HFFc6 (cell line): ENCODE data around the gene NR2C1. TPM values are rescaled to one million over a fixed set of nuclear protein-coding genes. Genes with fewer than 3 reads are reported as not detected.

ENCODE experiments used
- DNase-seq: peaks from one replicate; pipeline ENCODE4 v3.0.0-alpha.2; 2018
- H3K27ac Mint-ChIP-seq: 2 replicates; pipeline ENCODE4 v1.8.0; 2020; ENCODE audit warnings: mild to moderate bottlenecking, mixed read lengths
- H3K27me3 Mint-ChIP-seq: 2 replicates; pipeline ENCODE4 v1.8.0; 2021; ENCODE audit warnings: mild to moderate bottlenecking, moderate library complexity, mixed read lengths; ENCODE audit not compliant: insufficient read depth
- H3K36me3 Mint-ChIP-seq: 2 replicates; pipeline ENCODE4 v1.8.0; 2021; ENCODE audit warnings: low read depth, mixed read lengths
- H3K4me1 Mint-ChIP-seq: 2 replicates; pipeline ENCODE4 v1.8.0; 2020; ENCODE audit warnings: low read depth, mixed read lengths
- H3K4me3 Mint-ChIP-seq: 2 replicates; pipeline ENCODE4 v1.8.0; 2020; ENCODE audit warnings: mild to moderate bottlenecking, moderate library complexity, mixed read lengths
- H3K9me3 Mint-ChIP-seq: 2 replicates; pipeline ENCODE4 v1.8.0; 2020; ENCODE audit warnings: mild to moderate bottlenecking, mixed read lengths
- total RNA-seq, 6 experiments: library from RNA; stranded (reverse); fragmentation: NEBNext Ultra II Directional; extraction: Animal tissue kit (Norgen Biotek cat#: 25700); gene quantifications; 2 replicates in 1 of 6; 3 replicates in 5 of 6; pipeline ENCODE4 v1.2.3, GENCODE V29; 2021
- TF ChIP-seq, protein P1 (sequence below): fragments of 200-600 bp; sonication (generic); IDR thresholded peaks from 2 replicates; pipeline ENCODE4 v1.5.0; 2021; ENCODE audit warnings: antibody characterized with exemption, mild to moderate bottlenecking

The NR2C1 gene
- total RNA-seq, 6 experiments from 2014 or later = 15.3 to 25.8 (median 19.7) TPM

DNA sequence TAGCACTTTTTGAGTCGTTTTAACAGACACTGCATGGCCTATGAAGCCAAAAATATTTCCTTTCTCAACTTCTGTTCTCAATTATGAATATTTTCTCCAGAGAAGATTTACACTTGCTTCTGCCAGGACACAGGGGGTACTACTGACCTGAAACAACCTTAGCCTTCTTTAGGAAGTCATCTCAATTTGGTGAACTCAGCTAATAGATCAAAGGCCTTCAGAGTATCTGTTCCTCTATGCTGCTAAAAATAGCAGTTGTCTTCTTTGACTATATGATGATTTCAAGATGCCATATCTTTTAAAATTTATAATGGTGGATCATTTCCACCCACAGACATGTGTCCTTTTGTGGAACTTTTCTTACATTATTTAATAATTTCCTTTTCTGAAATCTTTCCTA is 55.9 kb downstream of the NR2C1 start:
- TF ChIP-seq, protein P1, sequence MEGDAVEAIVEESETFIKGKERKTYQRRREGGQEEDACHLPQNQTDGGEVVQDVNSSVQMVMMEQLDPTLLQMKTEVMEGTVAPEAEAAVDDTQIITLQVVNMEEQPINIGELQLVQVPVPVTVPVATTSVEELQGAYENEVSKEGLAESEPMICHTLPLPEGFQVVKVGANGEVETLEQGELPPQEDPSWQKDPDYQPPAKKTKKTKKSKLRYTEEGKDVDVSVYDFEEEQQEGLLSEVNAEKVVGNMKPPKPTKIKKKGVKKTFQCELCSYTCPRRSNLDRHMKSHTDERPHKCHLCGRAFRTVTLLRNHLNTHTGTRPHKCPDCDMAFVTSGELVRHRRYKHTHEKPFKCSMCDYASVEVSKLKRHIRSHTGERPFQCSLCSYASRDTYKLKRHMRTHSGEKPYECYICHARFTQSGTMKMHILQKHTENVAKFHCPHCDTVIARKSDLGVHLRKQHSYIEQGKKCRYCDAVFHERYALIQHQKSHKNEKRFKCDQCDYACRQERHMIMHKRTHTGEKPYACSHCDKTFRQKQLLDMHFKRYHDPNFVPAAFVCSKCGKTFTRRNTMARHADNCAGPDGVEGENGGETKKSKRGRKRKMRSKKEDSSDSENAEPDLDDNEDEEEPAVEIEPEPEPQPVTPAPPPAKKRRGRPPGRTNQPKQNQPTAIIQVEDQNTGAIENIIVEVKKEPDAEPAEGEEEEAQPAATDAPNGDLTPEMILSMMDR = no peak
- H3K9me3 Mint-ChIP-seq = no peaks in the 10 kb centered on the region
- no peak for DNase-seq
- H3K4me1 Mint-ChIP-seq = no peaks in the 10 kb centered on the region
- no peaks in the 10 kb centered on the region for H3K27me3 Mint-ChIP-seq
- H3K27ac Mint-ChIP-seq = no peak overlapping the region
- no peak overlapping the region for H3K4me3 Mint-ChIP-seq
- H3K36me3 Mint-ChIP-seq = peaks cover 11% of the 10 kb centered on the region

DNA sequence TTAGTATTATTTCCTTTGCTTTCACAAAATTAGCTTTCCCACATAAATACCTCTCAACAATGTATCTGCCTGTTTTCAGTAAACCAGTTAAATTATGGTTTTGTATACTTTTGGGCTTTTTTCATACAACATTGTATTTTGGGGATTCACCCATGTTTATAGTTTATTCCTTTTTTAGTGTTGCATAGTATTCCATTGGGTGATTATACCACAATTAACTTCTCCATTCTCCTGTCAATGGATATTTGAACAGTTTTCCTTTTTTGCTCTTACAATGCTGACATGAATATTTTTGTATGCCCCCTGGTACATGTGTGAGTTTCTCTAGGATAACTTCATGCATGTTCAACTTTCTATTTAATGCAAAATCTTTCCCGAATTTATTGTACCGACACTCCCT is 57.3 kb downstream of the NR2C1 start:
- H3K36me3 Mint-ChIP-seq = peaks cover 11% of the 10 kb centered on the region
- H3K9me3 Mint-ChIP-seq = no peaks in the 10 kb centered on the region

DNA sequence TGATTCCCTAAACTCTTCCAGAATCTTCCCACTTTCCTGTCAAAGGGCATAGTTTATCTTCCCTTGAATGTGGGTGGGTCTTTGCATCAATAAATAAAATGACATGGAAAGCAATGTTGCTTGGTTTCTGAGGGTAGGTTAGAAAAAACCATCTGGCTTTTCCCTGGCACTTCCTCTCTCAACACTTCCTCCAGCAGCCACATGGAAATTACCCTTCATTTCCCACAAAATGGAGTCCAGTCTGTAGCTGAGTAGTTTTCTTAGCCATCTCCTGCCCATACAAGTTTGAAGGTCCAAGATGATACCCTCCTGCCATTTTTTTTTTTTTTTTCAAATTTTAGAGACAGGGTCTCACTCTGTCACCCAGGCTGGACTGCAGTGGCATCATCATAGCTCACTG is 58.9 kb downstream of the NR2C1 start:
- DNase-seq = no peak
- no peaks in the 10 kb centered on the region for H3K27me3 Mint-ChIP-seq
- H3K4me1 Mint-ChIP-seq = no peaks in the 10 kb centered on the region
- no peaks in the 10 kb centered on the region for H3K9me3 Mint-ChIP-seq
- H3K4me3 Mint-ChIP-seq = no peak overlapping the region
- TF ChIP-seq, protein P1 = no peak
- H3K36me3 Mint-ChIP-seq = peaks cover 11% of the 10 kb centered on the region
- no peak overlapping the region for H3K27ac Mint-ChIP-seq

More for the DNA sequence above, 57.3 kb downstream of the NR2C1 start:
- TF ChIP-seq, protein P1 = no peak
- Mint-ChIP-seq H3K4me3 (no peak overlapping the region), H3K27me3 (no peaks in the 10 kb centered on the region), H3K27ac (no peak overlapping the region), H3K4me1 (no peaks in the 10 kb centered on the region)
- no peak for DNase-seq

DNA sequence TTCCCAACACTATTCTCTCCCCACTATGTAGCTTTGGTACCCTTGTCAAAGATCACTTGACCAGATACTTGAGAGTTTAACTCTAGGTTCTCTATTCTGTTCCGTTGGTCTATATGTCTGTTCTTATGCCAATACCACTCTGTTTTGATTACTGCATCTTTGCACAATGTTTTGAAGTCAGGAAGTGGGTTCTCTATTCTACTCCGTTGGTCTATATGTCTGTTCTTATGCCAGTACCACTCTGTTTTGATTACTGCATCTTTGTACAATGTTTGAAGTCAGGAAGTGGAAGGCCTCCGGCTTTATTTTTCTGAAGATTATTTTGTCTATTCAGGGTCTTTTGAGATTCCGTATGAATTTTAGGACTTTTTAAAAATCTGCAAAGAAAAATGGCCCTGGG is 67.2 kb downstream of the NR2C1 start:
- H3K36me3 Mint-ChIP-seq = peaks cover 8% of the 10 kb centered on the region; the same call in 1 of the 2 replicates
- H3K9me3 Mint-ChIP-seq = peaks cover 10% of the 10 kb centered on the region; the same call in 1 of the 2 replicates
- no peak overlapping the region for H3K4me3 Mint-ChIP-seq
- DNase-seq = no peak
- no peaks in the 10 kb centered on the region; the same call in 1 of the 2 replicates for H3K27me3 Mint-ChIP-seq
- TF ChIP-seq, protein P1 = no peak
- H3K27ac Mint-ChIP-seq = no peak overlapping the region
- peaks cover 14% of the 10 kb centered on the region for H3K4me1 Mint-ChIP-seq

DNA sequence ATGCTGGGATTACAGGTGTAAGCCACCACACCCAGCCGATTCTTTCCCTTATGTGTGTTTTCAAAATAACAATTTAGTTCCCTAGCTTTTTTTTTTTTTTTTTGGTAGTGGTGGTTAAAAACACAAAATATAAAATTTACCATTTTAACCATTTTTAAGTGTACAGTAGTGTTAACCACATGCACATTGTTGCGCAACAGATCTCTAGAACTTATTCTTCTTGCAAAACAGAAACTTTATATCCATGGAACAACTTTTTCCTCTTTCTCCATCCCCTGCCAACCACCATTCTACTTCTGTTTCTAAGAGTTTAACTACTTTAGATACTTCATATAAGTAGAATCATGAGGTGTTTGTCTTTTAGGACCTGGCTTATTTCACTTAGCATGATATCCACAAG is 68.8 kb downstream of the NR2C1 start:
- DNase-seq = no peak
- TF ChIP-seq, protein P1 = no peak
- Mint-ChIP-seq H3K36me3 (peaks cover 13% of the 10 kb centered on the region), H3K27me3 (no peaks in the 10 kb centered on the region; the same call in 1 of the 2 replicates), H3K4me1 (peaks cover 21% of the 10 kb centered on the region), H3K9me3 (peaks cover 10% of the 10 kb centered on the region; the same call in 1 of the 2 replicates), H3K4me3 (peak overlapping the region; percentile 42; the same call in 1 of the 2 replicates), H3K27ac (peak overlapping the region; percentile 23; the same call in 1 of the 2 replicates)

DNA sequence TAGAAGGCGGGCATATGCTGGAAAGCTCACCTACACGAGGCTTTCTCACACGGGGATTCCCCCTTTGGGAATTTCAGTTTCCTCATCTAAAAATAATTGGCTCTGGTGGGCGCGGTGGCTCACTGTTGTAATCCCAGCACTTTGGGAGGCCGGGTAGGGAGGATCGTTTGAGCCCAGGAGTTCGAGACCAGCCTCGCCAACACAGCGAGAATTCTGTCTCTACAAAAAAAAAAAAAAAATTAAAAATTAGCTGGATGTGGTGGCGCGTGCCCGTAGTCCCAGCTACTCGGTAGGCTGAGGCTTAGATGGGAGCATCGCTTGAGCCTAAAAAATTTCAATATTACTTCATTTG is 69.5 kb downstream of the NR2C1 start:
- peak overlapping the region; percentile 95 for H3K4me3 Mint-ChIP-seq
- peaks cover 10% of the 10 kb centered on the region; the same call in 1 of the 2 replicates for H3K9me3 Mint-ChIP-seq
- H3K4me1 Mint-ChIP-seq = peaks cover 26% of the 10 kb centered on the region
- H3K36me3 Mint-ChIP-seq = peaks cover 20% of the 10 kb centered on the region
- H3K27ac Mint-ChIP-seq = peak overlapping the region; percentile 68
- no peaks in the 10 kb centered on the region; the same call in 1 of the 2 replicates for H3K27me3 Mint-ChIP-seq
- DNase-seq = no peak
- TF ChIP-seq, protein P1 = no peak
